K562 (cell line): Measurements from ENCODE around the gene MRGPRF. TPM values are rescaled to one million over a fixed set of nuclear protein-coding genes. Genes with fewer than 3 reads are reported as not detected.

Source experiments
- ATAC-seq: fragments of 200-7000 bp; cut with Tn5 transposase; 3 replicates; pipeline ENCODE4 v1.9.1; 2020; ENCODE audit warnings: moderate library complexity
- BruUV-seq: library from RNA; stranded (reverse); fragments of 400-500 nt; replicated peaks from 2 replicates; lab custom pipeline; 2021; lab: Mats Ljungman, UMichigan
- CTCF ChIA-PET: fragments of 300-600 bp; formaldehyde crosslinking; extraction: SDS; loops from one replicate; lab custom pipeline; 2021; ENCODE audit warnings: low intra/inter-chr PET ratio; lab: Yijun Ruan, JAX
- POLR2A ChIA-PET: fragments of 300-600, 350-650 bp; sonication (Branson Sonifier 250); formaldehyde crosslinking; extraction: SDS; loops from one replicate; lab custom pipeline; 2021; ENCODE audit warnings: antibody characterized with exemption, inconsistent platforms; lab: Yijun Ruan, JAX
- DNase-seq, 4 experiments: peaks; one replicate each; pipeline versions ENCODE4 v3.0.0 to v3.0.0-alpha.2; 2011 to 2018; ENCODE audit warnings: low spot score in 3 of 4, mixed read lengths in 3 of 4; ENCODE audit errors: extremely low read depth in 1 of 4
- FAIRE-seq: peaks from 2 replicates; lab custom pipeline; 2011; peaks lifted over from hg19 to GRCh38; lab: Jason Lieb, UNC
- H2AFZ ChIP-seq: 2 replicates; pipeline ENCODE4 v1.6.0; 2011; ENCODE audit warnings: low read depth, low read length, control low read depth, inconsistent platforms
- H3K27ac ChIP-seq: fragments of 200-600 bp; 3 replicates; pipeline ENCODE4 v1.8.0; 2011; ENCODE audit warnings: low read depth, mild to moderate bottlenecking, control low read depth, inconsistent platforms, low read length, moderate library complexity, mixed read lengths; ENCODE audit errors: extremely low read depth
- H3K27me3 ChIP-seq, 2 experiments: fragments of 300-600 bp in 1 of 2; 2 replicates in 1 of 2; 3 replicates in 1 of 2; pipeline versions ENCODE4 v1.6.0 to v1.8.0; 2011; ENCODE audit warnings: inconsistent platforms in 2 of 2, low read length in 2 of 2, mild to moderate bottlenecking in 1 of 2, mixed read lengths in 1 of 2, moderate library complexity in 1 of 2; ENCODE audit not compliant: control insufficient read depth in 2 of 2, insufficient read depth in 2 of 2
- H3K36me3 ChIP-seq: fragments of 300-600 bp; 3 replicates; pipeline ENCODE4 v1.8.0; 2011; ENCODE audit warnings: mild to moderate bottlenecking, low read length, inconsistent platforms; ENCODE audit not compliant: control insufficient read depth, insufficient read depth
- H3K4me1 ChIP-seq, 2 experiments: fragments of 200-600 bp in 1 of 2; replicated peaks in 1 of 2; 2 replicates in 1 of 2; 3 replicates in 1 of 2; pipeline versions ENCODE4 v1.5.1 to v1.8.0; 2011; ENCODE audit warnings: inconsistent platforms in 2 of 2, low read length in 2 of 2, mild to moderate bottlenecking in 1 of 2, mixed read lengths in 1 of 2, moderate library complexity in 1 of 2; ENCODE audit not compliant: control insufficient read depth in 2 of 2, insufficient read depth in 2 of 2
- H3K4me2 ChIP-seq: 2 replicates; pipeline ENCODE4 v1.6.1; 2011; ENCODE audit warnings: low read length, control low read depth, inconsistent platforms, mixed read lengths; ENCODE audit not compliant: insufficient read depth
- H3K4me3 ChIP-seq: fragments of 200-600 bp; sonication (generic), shearing (Covaris generic); 2 replicates; pipeline ENCODE4 v1.5.1; 2016; ENCODE audit warnings: control low read depth, inconsistent platforms
- H3K79me2 ChIP-seq: fragments of 200-600 bp; 3 replicates; pipeline ENCODE4 v1.8.0; 2011; ENCODE audit warnings: low read length, inconsistent platforms; ENCODE audit not compliant: control insufficient read depth, insufficient read depth
- H3K9ac ChIP-seq, 2 experiments: 2 replicates each; pipeline versions ENCODE4 v1.6.0 to v1.6.1; 2011; ENCODE audit warnings: low read depth in 2 of 2, low read length in 2 of 2, control low read depth in 1 of 2, inconsistent platforms in 1 of 2, mild to moderate bottlenecking in 1 of 2, mixed read lengths in 1 of 2; ENCODE audit not compliant: insufficient read depth in 1 of 2
- H3K9me1 ChIP-seq: one replicate; pipeline ENCODE4 v1.6.0; 2011; ENCODE audit warnings: inconsistent platforms, mild to moderate bottlenecking, low read length, moderate library complexity; ENCODE audit not compliant: control insufficient read depth, insufficient read depth
- H3K9me3 ChIP-seq: replicated peaks from 2 replicates; pipeline ENCODE4 v1.5.1; 2011; ENCODE audit warnings: low read depth, low read length, inconsistent platforms; ENCODE audit not compliant: control insufficient read depth, insufficient read depth
- H4K20me1 ChIP-seq: replicated peaks from 2 replicates; pipeline ENCODE4 v1.6.1; 2011; ENCODE audit warnings: low read length, inconsistent platforms, mixed read lengths; ENCODE audit not compliant: control insufficient read depth, insufficient read depth
- CHD1 ChIP-seq: fragments of 200-600 bp; sonication (generic); IDR thresholded peaks from one replicate; pipeline ENCODE4 v1.6.1; 2012; ENCODE audit warnings: mild to moderate bottlenecking, moderate library complexity, low read length, inconsistent platforms
- E2F3 ChIP-seq: fragments of 250-450 bp; sonication (Bioruptor Pico); IDR thresholded peaks from 2 replicates; pipeline ENCODE4 v1.4.0; 2020; ENCODE audit warnings: mild to moderate bottlenecking
- EP300 ChIP-seq: IDR thresholded peaks from 2 replicates; pipeline ENCODE4 v1.6.1; 2012; ENCODE audit warnings: low read length, improper control_type of control experiment
- FOXP4 ChIP-seq: sonication (generic); formaldehyde crosslinking; IDR thresholded peaks from 2 replicates; pipeline ENCODE4 v1.8.0; 2022; ENCODE audit warnings: mild to moderate bottlenecking, missing genetic modification reagents, borderline replicate concordance
- KLF1 ChIP-seq: fragments of 450-650 bp; IDR thresholded peaks from 2 replicates; pipeline ENCODE4 v1.6.1; 2016; ENCODE audit warnings: missing genetic modification characterization, missing compliant biosample characterization
- MED1 ChIP-seq: sonication (generic); formaldehyde crosslinking; IDR thresholded peaks from 2 replicates; pipeline ENCODE4 v1.8.1; 2023; ENCODE audit warnings: missing genetic modification reagents, borderline replicate concordance
- U2AF2 ChIP-seq: fragments of 200-400 bp; formaldehyde crosslinking; optimal IDR thresholded peaks from 2 replicates; pipeline ENCODE3; 2017; ENCODE audit warnings: low read depth, mild to moderate bottlenecking, low read length
- WGBS: fragments of 100-300 bp; shearing (Covaris generic); methylation state at CpG from one replicate; pipeline ENCODE4 v1.1.6; 2016; ENCODE audit warnings: low coverage, mixed read lengths; ENCODE audit not compliant: insufficient coverage; ENCODE audit errors: missing lambda C conversion rate; 5-methylcytosine and 5-hydroxymethylcytosine counted together
- in situ Hi-C: fragments of 300-500 bp; cut with MboI; formaldehyde crosslinking; loops from 4 replicates; pipeline ENCODE4 v1.15.0; 2018; ENCODE audit warnings: inconsistent platforms, mixed read lengths
- intact Hi-C: fragments of 100-400 bp; cut with micrococcal nuclease; formaldehyde crosslinking; loops from 2 replicates; pipeline ENCODE4 v1.14.2; 2022
- polyA plus RNA-seq, 8 experiments: library from polyadenylated mRNA; depleted of rRNA in 4 of 8; stranded (reverse) in 5 of 8; unstranded in 3 of 8; fragments of >200 nt; fragmentation: Nextera tagmentation in 2 of 8; fragmentation: Illumina TruSeq in 1 of 8; extraction: Ambion mirVana in 2 of 8; extraction: Trizol in 1 of 8; gene quantifications; 2 replicates each; pipeline versions ENCODE4 v1.2.1 to v1.2.3, GENCODE V29; 2011 to 2014; ENCODE audit warnings: inconsistent platforms in 1 of 8, missing spikeins in 1 of 8
- total RNA-seq, 7 experiments: library from RNA; depleted of rRNA in 6 of 7; stranded (reverse); fragments of >200 nt in 6 of 7; fragmentation: Illumina TruSeq in 2 of 7; extraction: Trizol in 2 of 7; gene quantifications; 2 replicates each; pipeline versions ENCODE4 v1.2.1 to v1.2.3, GENCODE V29; 2011 to 2021; ENCODE audit warnings: low replicate concordance in 1 of 7
- TF ChIP-seq, protein P1 (sequence below): sonication (generic); formaldehyde crosslinking; IDR thresholded peaks from 2 replicates; pipeline ENCODE4 v1.8.0; 2023; ENCODE audit warnings: missing genetic modification reagents, mild to moderate bottlenecking, borderline replicate concordance

Gene MRGPRF
- total and polyA plus RNA-seq, 9 of the 15 experiments (the other 6 are each of a cell fraction or from before 2014, with no cell fraction given) = not detected

DNA sequence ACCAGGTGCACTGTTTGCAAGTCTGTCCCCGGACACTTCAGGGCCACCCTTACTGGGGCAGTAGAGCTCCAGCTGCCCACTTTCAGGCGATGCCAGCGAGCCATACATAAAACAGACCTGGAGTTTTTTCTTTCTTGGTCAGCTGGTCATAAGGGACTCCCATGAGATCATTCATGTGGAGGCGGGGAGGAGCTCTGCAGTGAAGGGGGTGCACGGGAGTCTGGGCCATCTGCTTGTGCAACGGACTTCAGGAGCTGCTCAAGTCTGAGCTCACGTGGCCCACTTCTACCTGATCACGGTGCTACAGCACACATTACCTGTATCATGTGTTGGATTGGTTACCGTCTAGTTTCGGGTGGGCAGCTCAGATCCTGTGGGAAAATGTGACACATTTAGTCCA is 9.2 kb upstream of the MRGPRF start:
- ChIA-PET CTCF (no interaction called here), POLR2A (interaction anchor here (0.6 to 1.4 kb wide), 2 partner anchors 10 to 669 kb away, joined by 3 to 6 read pairs; partner anchors contain the start of gene MRGPRF)
- ATAC-seq = no peak
- no peak for TF ChIP-seq EP300
- in situ Hi-C loops = no loop called here
- Histone ChIP-seq H4K20me1 (peaks cover 9% of the 10 kb centered on the region; the same call in 1 of the 2 replicates), H3K27ac (no peak overlapping the region), H3K9me3 (no peaks in the 10 kb centered on the region), H3K4me3 (no peak overlapping the region), H3K9me1 (no peaks in the 10 kb centered on the region), H3K27me3 (peaks cover 22 to 79% of the 10 kb centered on the region in 2 experiments), H3K36me3 (no peaks in the 10 kb centered on the region), H3K4me1 (peaks cover 0 to 4% of the 10 kb centered on the region in 2 experiments; a peak in 2 of 5 replicates), H2AFZ (no peak overlapping the region), H3K9ac (no peak overlapping the region), H3K79me2 (no peaks in the 10 kb centered on the region), H3K4me2 (no peak overlapping the region)
- no TSS peak for BruUV-seq
- no peak for DNase-seq
- FAIRE-seq = no peak
- intact Hi-C loops = no loop called here
- WGBS = 2% methylated on average over 10 of the region's 10 CpGs

DNA sequence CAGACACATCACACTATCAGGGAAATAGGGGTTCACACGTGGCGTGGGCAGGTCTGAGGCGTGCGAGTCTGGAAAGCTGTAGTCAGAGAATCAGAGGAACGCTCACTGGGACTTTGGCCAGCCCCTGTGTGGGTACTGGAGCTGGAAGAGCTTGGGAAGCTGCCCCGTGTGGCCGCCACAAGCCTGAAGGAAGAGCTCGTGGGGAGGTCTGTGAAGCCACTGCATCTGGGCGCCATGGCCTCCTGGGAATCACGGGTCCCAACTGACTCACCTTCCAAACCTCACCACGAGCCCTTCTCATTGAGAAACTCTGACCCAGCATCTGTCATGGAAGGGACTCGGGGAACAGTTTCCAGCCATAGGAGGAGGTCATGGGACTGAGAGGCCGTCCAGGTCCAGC is 5.9 kb upstream of the MRGPRF start:
- Histone ChIP-seq H3K9ac (no peak overlapping the region), H3K9me1 (no peaks in the 10 kb centered on the region), H3K4me3 (no peak overlapping the region), H3K4me2 (no peak overlapping the region), H3K79me2 (no peaks in the 10 kb centered on the region), H2AFZ (no peak overlapping the region), H3K36me3 (no peaks in the 10 kb centered on the region), H4K20me1 (peaks cover 14% of the 10 kb centered on the region; the same call in 1 of the 2 replicates), H3K27me3 (peaks cover 24 to 83% of the 10 kb centered on the region in 2 experiments), H3K27ac (no peak overlapping the region), H3K9me3 (no peaks in the 10 kb centered on the region), H3K4me1 (peaks cover 0 to 8% of the 10 kb centered on the region in 2 experiments; a peak in 3 of 5 replicates)
- FAIRE-seq = no peak
- in situ Hi-C loops (no loop called here), intact Hi-C loops (no loop called here)
- ATAC-seq = no peak
- POLR2A ChIA-PET = interaction anchor here (0.6 to 0.7 kb wide), 2 partner anchors 68 to 102 kb away, joined by 3 read pairs; no protein-coding TSS in a partner anchor
- CTCF ChIA-PET = no interaction called here
- no TSS peak for BruUV-seq
- no peak for DNase-seq
- WGBS = 6% methylated on average over 13 of the region's 13 CpGs
- TF ChIP-seq CHD1 = no peak
- TF ChIP-seq, protein P1, sequence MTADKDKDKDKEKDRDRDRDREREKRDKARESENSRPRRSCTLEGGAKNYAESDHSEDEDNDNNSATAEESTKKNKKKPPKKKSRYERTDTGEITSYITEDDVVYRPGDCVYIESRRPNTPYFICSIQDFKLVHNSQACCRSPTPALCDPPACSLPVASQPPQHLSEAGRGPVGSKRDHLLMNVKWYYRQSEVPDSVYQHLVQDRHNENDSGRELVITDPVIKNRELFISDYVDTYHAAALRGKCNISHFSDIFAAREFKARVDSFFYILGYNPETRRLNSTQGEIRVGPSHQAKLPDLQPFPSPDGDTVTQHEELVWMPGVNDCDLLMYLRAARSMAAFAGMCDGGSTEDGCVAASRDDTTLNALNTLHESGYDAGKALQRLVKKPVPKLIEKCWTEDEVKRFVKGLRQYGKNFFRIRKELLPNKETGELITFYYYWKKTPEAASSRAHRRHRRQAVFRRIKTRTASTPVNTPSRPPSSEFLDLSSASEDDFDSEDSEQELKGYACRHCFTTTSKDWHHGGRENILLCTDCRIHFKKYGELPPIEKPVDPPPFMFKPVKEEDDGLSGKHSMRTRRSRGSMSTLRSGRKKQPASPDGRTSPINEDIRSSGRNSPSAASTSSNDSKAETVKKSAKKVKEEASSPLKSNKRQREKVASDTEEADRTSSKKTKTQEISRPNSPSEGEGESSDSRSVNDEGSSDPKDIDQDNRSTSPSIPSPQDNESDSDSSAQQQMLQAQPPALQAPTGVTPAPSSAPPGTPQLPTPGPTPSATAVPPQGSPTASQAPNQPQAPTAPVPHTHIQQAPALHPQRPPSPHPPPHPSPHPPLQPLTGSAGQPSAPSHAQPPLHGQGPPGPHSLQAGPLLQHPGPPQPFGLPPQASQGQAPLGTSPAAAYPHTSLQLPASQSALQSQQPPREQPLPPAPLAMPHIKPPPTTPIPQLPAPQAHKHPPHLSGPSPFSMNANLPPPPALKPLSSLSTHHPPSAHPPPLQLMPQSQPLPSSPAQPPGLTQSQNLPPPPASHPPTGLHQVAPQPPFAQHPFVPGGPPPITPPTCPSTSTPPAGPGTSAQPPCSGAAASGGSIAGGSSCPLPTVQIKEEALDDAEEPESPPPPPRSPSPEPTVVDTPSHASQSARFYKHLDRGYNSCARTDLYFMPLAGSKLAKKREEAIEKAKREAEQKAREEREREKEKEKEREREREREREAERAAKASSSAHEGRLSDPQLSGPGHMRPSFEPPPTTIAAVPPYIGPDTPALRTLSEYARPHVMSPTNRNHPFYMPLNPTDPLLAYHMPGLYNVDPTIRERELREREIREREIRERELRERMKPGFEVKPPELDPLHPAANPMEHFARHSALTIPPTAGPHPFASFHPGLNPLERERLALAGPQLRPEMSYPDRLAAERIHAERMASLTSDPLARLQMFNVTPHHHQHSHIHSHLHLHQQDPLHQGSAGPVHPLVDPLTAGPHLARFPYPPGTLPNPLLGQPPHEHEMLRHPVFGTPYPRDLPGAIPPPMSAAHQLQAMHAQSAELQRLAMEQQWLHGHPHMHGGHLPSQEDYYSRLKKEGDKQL (CRISPR knock-in tag) = no peak
- TF ChIP-seq U2AF2 = no peak
- no peak for TF ChIP-seq KLF1 (tag)
- no peak for TF ChIP-seq MED1 (CRISPR knock-in tag)
- TF ChIP-seq E2F3 = no peak
- no peak for TF ChIP-seq FOXP4 (CRISPR knock-in tag)
